Measurements from ENCODE around the gene MAMLD1. TPM values are rescaled to one million over a fixed set of nuclear protein-coding genes. Genes with fewer than 3 reads are reported as not detected.
A peak's percentile ranks its signal among the peaks of the same experiment; 100 is the strongest.
"Not testable (repeated sequence)": the region's sequence is repeated elsewhere in the genome, so short reads cannot be mapped to it uniquely, and the experiment has no call there.

MAMLD1 gene
- polyA plus RNA-seq (2013, experiment 1 of 2; ENCODE audit: insufficient read length) = 29.9 TPM
- polyA plus RNA-seq (2013, experiment 2 of 2; ENCODE audit: insufficient read length) = 16.0 TPM

GRCh38 chrX:150362599-150363481 is at the start of gene MAMLD1:
TSS of gene MAMLD1 (plus strand) at chrX:150363317. CDS start at chrX:150445517, 82,200 bp downstream.
- DNase-seq = peak; percentile 88

- DNase-seq = no peak
Observed at GRCh38 chrX:150313514-150313913, 49.6 kb upstream of the MAMLD1 start.

- DNase-seq = no peak
Observed at GRCh38 chrX:150314186-150314585, 48.9 kb upstream of the MAMLD1 start.

- DNase-seq = no peak
Observed at GRCh38 chrX:150316564-150316963, 46.6 kb upstream of the MAMLD1 start.

- DNase-seq = no peak
Observed at GRCh38 chrX:150323020-150323419, 40.1 kb upstream of the MAMLD1 start.

- peak; percentile 94 for DNase-seq
Observed at GRCh38 chrX:150324035-150324728, 38.9 kb upstream of the MAMLD1 start.

GRCh38 chrX:150324919-150325318 is 38.2 kb upstream of the MAMLD1 start:
- peak; percentile 23 for DNase-seq

- no peak for DNase-seq
Observed at GRCh38 chrX:150326541-150327247, 36.4 kb upstream of the MAMLD1 start.

GRCh38 chrX:150329282-150329681 is 33.8 kb upstream of the MAMLD1 start:
- no peak for DNase-seq

GRCh38 chrX:150329868-150330267 is 33.2 kb upstream of the MAMLD1 start:
- DNase-seq = no peak

- no peak for DNase-seq
Observed at GRCh38 chrX:150332023-150332422, 31.1 kb upstream of the MAMLD1 start.

GRCh38 chrX:150334100-150334499 is 29.0 kb upstream of the MAMLD1 start:
- DNase-seq = no peak

- no peak for DNase-seq
Observed at GRCh38 chrX:150334981-150335380, 28.1 kb upstream of the MAMLD1 start.

- DNase-seq = no peak
Observed at GRCh38 chrX:150337026-150337425, 26.1 kb upstream of the MAMLD1 start.

- DNase-seq = no peak
Observed at GRCh38 chrX:150337536-150337935, 25.6 kb upstream of the MAMLD1 start.

- no peak for DNase-seq
Observed at GRCh38 chrX:150338615-150339014, 24.5 kb upstream of the MAMLD1 start.

- no peak for DNase-seq
Observed at GRCh38 chrX:150339736-150340135, 23.4 kb upstream of the MAMLD1 start.

GRCh38 chrX:150340326-150340725 is 22.8 kb upstream of the MAMLD1 start:
- not testable (repeated sequence) for DNase-seq

- DNase-seq = no peak
Observed at GRCh38 chrX:150347471-150347870, 15.6 kb upstream of the MAMLD1 start.

- peak; percentile 21 for DNase-seq
Observed at GRCh38 chrX:150348365-150348764, 14.8 kb upstream of the MAMLD1 start.

GRCh38 chrX:150352114-150352513 is 11.0 kb upstream of the MAMLD1 start:
- peak; percentile 75 for DNase-seq

GRCh38 chrX:150352581-150352980 is 10.5 kb upstream of the MAMLD1 start:
- peak; percentile 42 for DNase-seq

GRCh38 chrX:150355913-150356312 is 7.2 kb upstream of the MAMLD1 start:
- no peak for DNase-seq

Measured in fibroblast of skin of back (primary cell).